H1 (cell line): ENCODE measurements around the gene SPSB3.

Experiments
- CREB1 ChIP-seq: IDR thresholded peaks from 2 replicates; pipeline ENCODE4 v1.6.1; 2012; ENCODE audit warnings: inconsistent platforms
- CTCF ChIP-seq, 3 experiments: IDR thresholded peaks; 1 replicate in 2 of 3; 2 replicates in 1 of 3; pipeline versions ENCODE4 v1.5.1 to v1.6.1; 2011; ENCODE audit warnings: low read length in 3 of 3, mild to moderate bottlenecking in 3 of 3, inconsistent platforms in 2 of 3, low read depth in 1 of 3, moderate library complexity in 1 of 3; ENCODE audit not compliant: insufficient read depth in 1 of 3; ENCODE audit errors: control extremely low read depth in 1 of 3
- EZH2 ChIP-seq: fragments of 200-600 bp; sonication (generic); IDR thresholded peaks from 2 replicates; pipeline ENCODE4 v1.7.1; 2012; ENCODE audit warnings: low read depth, mild to moderate bottlenecking, moderate library complexity, low read length, inconsistent platforms; ENCODE audit not compliant: severe bottlenecking
- HDAC6 ChIP-seq: IDR thresholded peaks from one replicate; pipeline ENCODE4 v1.7.1; 2012; ENCODE audit warnings: low read depth, mild to moderate bottlenecking, inconsistent platforms, low read length, moderate library complexity
- MAX ChIP-seq: IDR thresholded peaks from 2 replicates; pipeline ENCODE4 v1.6.1; 2012; ENCODE audit warnings: inconsistent platforms
- POLR2AphosphoS5 ChIP-seq: IDR thresholded peaks from 2 replicates; pipeline ENCODE4 v1.6.1; 2011; ENCODE audit warnings: low read depth, low read length

- TF ChIP-seq CTCF (IDR thresholded peaks at IDR 0.05; ENCODE audit: control extremely low read depth in 1 of 3, insufficient read depth in 1 of 3, low read depth in 1 of 3, low read length in 3 of 3) (no peak), MAX (no peak), EZH2 (no peak), POLR2AphosphoS5 (no peak), HDAC6 (no peak), CREB1 (no peak)
Measured at GRCh38 chr16:1776991-1777374, 5.4 kb downstream of the SPSB3 start.
